ENCODE results near the gene TBXAS1.

TBXAS1 gene

DNA sequence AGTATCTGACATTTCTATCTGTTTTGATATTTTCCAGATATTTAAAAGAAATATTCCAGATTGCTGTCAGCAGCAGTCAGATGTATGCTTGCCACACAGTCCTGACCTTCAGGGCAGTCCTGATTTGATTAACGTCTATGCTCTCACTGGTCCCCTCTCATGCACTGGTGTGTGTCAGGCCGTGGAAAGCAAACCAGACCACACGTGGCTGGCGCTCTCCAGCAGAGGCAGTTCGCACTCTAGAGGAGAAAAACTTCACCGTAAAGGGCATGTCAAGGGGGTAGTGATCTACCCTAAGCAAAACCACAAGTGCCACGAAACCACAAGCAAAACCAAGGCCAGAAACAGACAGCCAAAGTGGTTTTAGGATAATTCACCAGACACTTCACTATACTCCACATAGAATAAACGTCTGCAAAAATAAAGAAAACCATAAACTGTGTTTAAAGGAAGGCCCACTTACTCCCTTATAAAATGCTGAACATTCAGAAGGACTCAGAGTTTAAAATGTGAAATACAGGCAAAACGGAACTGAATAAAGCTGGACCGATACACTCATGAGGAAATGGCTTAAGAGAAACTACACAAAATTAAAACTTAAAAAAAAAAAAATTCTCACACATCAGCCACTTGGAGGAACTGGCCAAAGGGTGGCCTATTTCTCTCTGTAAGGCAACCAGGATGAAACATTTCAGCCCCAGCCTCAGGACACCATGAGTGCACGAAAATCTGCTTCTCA lies 207.3 kb downstream of the TBXAS1 start:
- H2AFZ ChIP-seq (ENCODE audit: low read depth, low read length, severe bottlenecking) = no peak overlapping the region
- no peaks in the 10 kb centered on the region for H3F3A ChIP-seq (ENCODE audit: insufficient read depth)
- H3K4me3 ChIP-seq (ENCODE audit: insufficient read depth, low read length, poor library complexity, severe bottlenecking) = no peak overlapping the region
- no peak overlapping the region for H3K27ac ChIP-seq (ENCODE audit: low read depth, low read length)
- no peaks in the 10 kb centered on the region for H3K9me2 ChIP-seq (replicated peaks; ENCODE audit: insufficient read depth, low read length)
- no peaks in the 10 kb centered on the region for H3K9me3 ChIP-seq (ENCODE audit: insufficient read depth, low read length)
- no peak overlapping the region for H3K9ac ChIP-seq (ENCODE audit: low read length)
- H3K79me2 ChIP-seq (ENCODE audit: insufficient read depth, low read length) = no peaks in the 10 kb centered on the region
- H3K36me3 ChIP-seq (ENCODE audit: low read length) = no peaks in the 10 kb centered on the region
- H3K4me2 ChIP-seq (ENCODE audit: low read depth, low read length, poor library complexity, severe bottlenecking) = no peak overlapping the region
- H4K20me1 ChIP-seq (ENCODE audit: low read depth, low read length) = no peaks in the 10 kb centered on the region
- H3K27me3 ChIP-seq (ENCODE audit: low read length) = no peaks in the 10 kb centered on the region
- TF ChIP-seq, protein P1, sequence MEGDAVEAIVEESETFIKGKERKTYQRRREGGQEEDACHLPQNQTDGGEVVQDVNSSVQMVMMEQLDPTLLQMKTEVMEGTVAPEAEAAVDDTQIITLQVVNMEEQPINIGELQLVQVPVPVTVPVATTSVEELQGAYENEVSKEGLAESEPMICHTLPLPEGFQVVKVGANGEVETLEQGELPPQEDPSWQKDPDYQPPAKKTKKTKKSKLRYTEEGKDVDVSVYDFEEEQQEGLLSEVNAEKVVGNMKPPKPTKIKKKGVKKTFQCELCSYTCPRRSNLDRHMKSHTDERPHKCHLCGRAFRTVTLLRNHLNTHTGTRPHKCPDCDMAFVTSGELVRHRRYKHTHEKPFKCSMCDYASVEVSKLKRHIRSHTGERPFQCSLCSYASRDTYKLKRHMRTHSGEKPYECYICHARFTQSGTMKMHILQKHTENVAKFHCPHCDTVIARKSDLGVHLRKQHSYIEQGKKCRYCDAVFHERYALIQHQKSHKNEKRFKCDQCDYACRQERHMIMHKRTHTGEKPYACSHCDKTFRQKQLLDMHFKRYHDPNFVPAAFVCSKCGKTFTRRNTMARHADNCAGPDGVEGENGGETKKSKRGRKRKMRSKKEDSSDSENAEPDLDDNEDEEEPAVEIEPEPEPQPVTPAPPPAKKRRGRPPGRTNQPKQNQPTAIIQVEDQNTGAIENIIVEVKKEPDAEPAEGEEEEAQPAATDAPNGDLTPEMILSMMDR (IDR thresholded peaks at IDR 0.05; ENCODE audit: insufficient read depth, low read length, poor library complexity, severe bottlenecking) = no peak
- no peak for TF ChIP-seq EZH2phosphoT487 (conservative IDR thresholded peaks at IDR 0.05; ENCODE audit: low read length)

DNA sequence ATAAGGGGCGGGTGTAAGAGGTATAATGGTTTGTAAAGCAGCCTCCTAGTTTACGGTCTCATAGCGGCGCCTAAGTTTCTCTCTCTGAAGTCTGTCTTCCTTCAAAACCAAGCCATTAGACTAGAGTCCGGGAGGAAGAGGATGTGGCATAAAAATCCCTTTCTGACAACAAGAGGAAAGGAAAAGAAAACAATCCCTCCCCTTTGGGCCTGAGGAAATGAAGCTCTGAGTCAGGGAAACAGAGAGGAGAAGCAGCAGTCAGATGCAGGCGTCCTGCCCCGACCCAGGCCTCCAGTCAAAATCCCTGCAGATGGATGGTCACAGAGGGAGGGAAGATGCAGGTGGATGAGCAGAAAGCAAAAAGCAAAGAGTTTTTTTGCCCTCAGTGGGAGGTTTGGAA lies 210.0 kb downstream of the TBXAS1 start:
- H3F3A ChIP-seq (ENCODE audit: insufficient read depth) = no peaks in the 10 kb centered on the region
- H2AFZ ChIP-seq (ENCODE audit: low read depth, low read length, severe bottlenecking) = no peak overlapping the region
- no peak overlapping the region for H3K4me3 ChIP-seq (ENCODE audit: insufficient read depth, low read length, poor library complexity, severe bottlenecking)
- H3K27ac ChIP-seq (ENCODE audit: low read depth, low read length) = no peak overlapping the region
- no peak overlapping the region for H3K9ac ChIP-seq (ENCODE audit: low read length)
- no peaks in the 10 kb centered on the region for H3K9me3 ChIP-seq (ENCODE audit: insufficient read depth, low read length)
- no peaks in the 10 kb centered on the region for H3K79me2 ChIP-seq (ENCODE audit: insufficient read depth, low read length)
- H3K36me3 ChIP-seq (ENCODE audit: low read length) = no peaks in the 10 kb centered on the region
- TF ChIP-seq EZH2phosphoT487 (conservative IDR thresholded peaks at IDR 0.05; ENCODE audit: low read length) = no peak
- TF ChIP-seq, protein P1 (IDR thresholded peaks at IDR 0.05; ENCODE audit: insufficient read depth, low read length, poor library complexity, severe bottlenecking) = no peak
- H4K20me1 ChIP-seq (ENCODE audit: low read depth, low read length) = no peaks in the 10 kb centered on the region
- no peak overlapping the region for H3K4me2 ChIP-seq (ENCODE audit: low read depth, low read length, poor library complexity, severe bottlenecking)
- no peaks in the 10 kb centered on the region for H3K9me2 ChIP-seq (replicated peaks; ENCODE audit: insufficient read depth, low read length)
- no peaks in the 10 kb centered on the region for H3K27me3 ChIP-seq (ENCODE audit: low read length)

DNA sequence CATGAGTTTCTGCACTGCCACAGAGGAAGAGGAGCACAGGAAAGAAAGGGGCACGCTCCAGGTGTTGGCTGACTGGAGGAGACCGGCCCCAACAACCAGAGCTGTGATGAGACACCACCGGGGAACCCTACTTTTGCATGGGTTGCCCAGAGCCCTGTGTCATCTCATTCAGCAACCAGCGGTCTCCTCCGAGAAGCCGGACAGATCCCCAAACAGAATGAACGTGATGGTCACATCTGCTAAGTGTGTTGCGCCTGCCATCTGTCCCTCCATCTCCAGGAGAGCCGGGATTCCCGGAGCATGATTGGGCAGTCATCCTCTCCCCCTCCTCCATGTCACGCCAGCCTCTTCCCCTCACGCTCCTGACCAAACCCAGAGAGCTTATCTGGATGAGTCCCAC lies 210.8 kb downstream of the TBXAS1 start:
- TF ChIP-seq EZH2phosphoT487 (conservative IDR thresholded peaks at IDR 0.05; ENCODE audit: low read length) = no peak
- TF ChIP-seq, protein P1 (IDR thresholded peaks at IDR 0.05; ENCODE audit: insufficient read depth, low read length, poor library complexity, severe bottlenecking) = no peak
- no peak overlapping the region for H3K4me3 ChIP-seq (ENCODE audit: insufficient read depth, low read length, poor library complexity, severe bottlenecking)
- no peak overlapping the region for H2AFZ ChIP-seq (ENCODE audit: low read depth, low read length, severe bottlenecking)
- no peaks in the 10 kb centered on the region for H3K9me2 ChIP-seq (replicated peaks; ENCODE audit: insufficient read depth, low read length)
- H3K9ac ChIP-seq (ENCODE audit: low read length) = no peak overlapping the region
- no peaks in the 10 kb centered on the region for H3K9me3 ChIP-seq (ENCODE audit: insufficient read depth, low read length)
- H3K4me2 ChIP-seq (ENCODE audit: low read depth, low read length, poor library complexity, severe bottlenecking) = no peak overlapping the region
- no peaks in the 10 kb centered on the region for H3K36me3 ChIP-seq (ENCODE audit: low read length)
- no peaks in the 10 kb centered on the region for H3K27me3 ChIP-seq (ENCODE audit: low read length)
- H3K79me2 ChIP-seq (ENCODE audit: insufficient read depth, low read length) = no peaks in the 10 kb centered on the region
- no peaks in the 10 kb centered on the region for H3F3A ChIP-seq (ENCODE audit: insufficient read depth)
- H4K20me1 ChIP-seq (ENCODE audit: low read depth, low read length) = no peaks in the 10 kb centered on the region
- no peak overlapping the region for H3K27ac ChIP-seq (ENCODE audit: low read depth, low read length)
